ENCODE data around the gene ARHGEF3. TPM values are rescaled to one million over a fixed set of nuclear protein-coding genes. Genes with fewer than 3 reads are reported as not detected.

The ARHGEF3 gene
- total RNA-seq, 3 donors from 2014 or later (not counting 1 experiment from before 2014, with no cell fraction given): 112 to 211 (median 135) TPM

DNA sequence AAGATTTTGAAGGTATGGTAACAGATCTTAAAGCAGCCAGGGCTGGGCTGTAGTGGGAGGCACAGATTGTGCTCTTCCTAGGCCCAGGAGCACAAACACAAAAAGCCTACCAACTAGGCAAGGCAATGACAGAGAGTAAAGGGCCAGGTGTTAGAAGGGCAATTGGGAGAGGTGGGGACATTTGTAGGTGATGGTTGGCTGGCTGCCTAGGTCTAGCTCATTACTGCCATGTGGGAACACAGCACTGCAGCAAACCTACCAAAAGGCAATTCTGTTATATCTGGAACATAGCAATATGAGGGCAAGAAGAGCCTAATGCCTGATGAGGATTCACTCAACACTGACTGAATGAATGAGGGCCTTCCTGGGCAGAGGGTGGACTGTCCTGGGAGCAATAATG, 30.4 kb downstream of the ARHGEF3 start:
- TF ChIP-seq, protein P1, sequence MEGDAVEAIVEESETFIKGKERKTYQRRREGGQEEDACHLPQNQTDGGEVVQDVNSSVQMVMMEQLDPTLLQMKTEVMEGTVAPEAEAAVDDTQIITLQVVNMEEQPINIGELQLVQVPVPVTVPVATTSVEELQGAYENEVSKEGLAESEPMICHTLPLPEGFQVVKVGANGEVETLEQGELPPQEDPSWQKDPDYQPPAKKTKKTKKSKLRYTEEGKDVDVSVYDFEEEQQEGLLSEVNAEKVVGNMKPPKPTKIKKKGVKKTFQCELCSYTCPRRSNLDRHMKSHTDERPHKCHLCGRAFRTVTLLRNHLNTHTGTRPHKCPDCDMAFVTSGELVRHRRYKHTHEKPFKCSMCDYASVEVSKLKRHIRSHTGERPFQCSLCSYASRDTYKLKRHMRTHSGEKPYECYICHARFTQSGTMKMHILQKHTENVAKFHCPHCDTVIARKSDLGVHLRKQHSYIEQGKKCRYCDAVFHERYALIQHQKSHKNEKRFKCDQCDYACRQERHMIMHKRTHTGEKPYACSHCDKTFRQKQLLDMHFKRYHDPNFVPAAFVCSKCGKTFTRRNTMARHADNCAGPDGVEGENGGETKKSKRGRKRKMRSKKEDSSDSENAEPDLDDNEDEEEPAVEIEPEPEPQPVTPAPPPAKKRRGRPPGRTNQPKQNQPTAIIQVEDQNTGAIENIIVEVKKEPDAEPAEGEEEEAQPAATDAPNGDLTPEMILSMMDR (IDR thresholded peaks at IDR 0.05): no peak
- DNase-seq (no peak), ATAC-seq (no peak)
- Histone ChIP-seq H3K27me3 (ENCODE audit: control insufficient read depth, insufficient read depth, low read length) (no peaks in the 10 kb centered on the region), H3K36me3 (ENCODE audit: control insufficient read depth, insufficient read depth, low read length) (peaks cover 54% of the 10 kb centered on the region), H3K4me1 (ENCODE audit: control insufficient read depth, insufficient read depth, low read length) (peaks cover 38% of the 10 kb centered on the region), H3K27ac (ENCODE audit: low read length) (no peak overlapping the region), H3K4me3 (ENCODE audit: low read length) (no peak overlapping the region), H3K9me3 (ENCODE audit: control insufficient read depth, insufficient read depth, low read length) (no peaks in the 10 kb centered on the region)
- intact Hi-C loops (cut with micrococcal nuclease): no loop called here
- H3K4me1 Mint-ChIP-seq: peaks cover 72% of the 10 kb centered on the region in 2 donors
- H3K9me3 Mint-ChIP-seq: no peaks in the 10 kb centered on the region
- no peaks in the 10 kb centered on the region for H3K27me3 Mint-ChIP-seq (ENCODE audit: low read depth in 2 of 2)
- peak overlapping the region; percentile 35 for H3K4me3 Mint-ChIP-seq
- H3K27ac Mint-ChIP-seq: peak overlapping the region; percentile 88 to 92
- peaks cover 29% of the 10 kb centered on the region for H3K36me3 Mint-ChIP-seq

DNA sequence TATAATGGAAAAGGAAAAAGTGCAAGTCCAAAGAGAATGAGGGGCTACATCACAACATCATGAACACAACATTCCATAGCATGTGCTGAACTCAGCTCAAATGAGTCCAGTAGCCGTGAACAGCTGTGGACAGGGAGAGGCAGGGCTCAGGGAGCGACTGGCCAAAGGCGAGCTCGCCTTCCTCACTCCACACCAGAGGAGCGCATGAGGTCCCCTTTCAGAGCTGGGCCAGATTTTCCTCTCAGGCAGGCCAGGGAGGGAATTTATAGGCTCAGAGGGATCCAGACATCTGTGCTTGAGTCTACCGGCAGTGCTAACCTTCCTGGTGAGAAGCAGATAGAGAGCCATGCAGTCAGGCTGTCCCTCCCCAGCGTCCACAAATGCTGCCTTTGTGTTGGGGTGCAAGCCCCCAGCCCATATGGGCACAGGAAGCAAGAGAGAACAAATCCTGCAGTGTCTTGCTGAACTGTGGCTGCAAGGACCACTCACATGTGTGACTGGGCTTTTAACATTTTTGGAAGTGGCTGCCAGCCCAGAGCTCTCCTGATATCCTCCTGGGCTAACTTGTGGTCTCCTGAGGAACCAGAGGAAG, 32.5 kb downstream of the ARHGEF3 start:
- H3K27me3 ChIP-seq (ENCODE audit: control insufficient read depth, insufficient read depth, low read length): no peaks in the 10 kb centered on the region
- no peak overlapping the region for H3K4me3 ChIP-seq (ENCODE audit: low read length)
- no peaks in the 10 kb centered on the region for H3K9me3 Mint-ChIP-seq
- no peaks in the 10 kb centered on the region for H3K27me3 Mint-ChIP-seq (ENCODE audit: low read depth in 2 of 2)
- H3K9me3 ChIP-seq (ENCODE audit: control insufficient read depth, insufficient read depth, low read length): no peaks in the 10 kb centered on the region
- H3K36me3 ChIP-seq (ENCODE audit: control insufficient read depth, insufficient read depth, low read length): peaks cover 57% of the 10 kb centered on the region
- peak overlapping the region; percentile 87 to 91 for H3K27ac Mint-ChIP-seq
- ATAC-seq (no peak), DNase-seq (no peak)
- 88% methylated on average over 7 of the region's 7 CpGs for WGBS (ENCODE audit: insufficient coverage)
- H3K27ac ChIP-seq (ENCODE audit: low read length): no peak overlapping the region
- H3K36me3 Mint-ChIP-seq: peaks cover 33% of the 10 kb centered on the region
- H3K4me1 ChIP-seq (ENCODE audit: control insufficient read depth, insufficient read depth, low read length): peaks cover 32% of the 10 kb centered on the region
- TF ChIP-seq, protein P1 (IDR thresholded peaks at IDR 0.05): no peak
- peak overlapping the region; percentile 76 for H3K4me3 Mint-ChIP-seq
- H3K4me1 Mint-ChIP-seq: peaks cover 72 to 74% of the 10 kb centered on the region in 2 donors
- intact Hi-C loops (cut with micrococcal nuclease): no loop called here

DNA sequence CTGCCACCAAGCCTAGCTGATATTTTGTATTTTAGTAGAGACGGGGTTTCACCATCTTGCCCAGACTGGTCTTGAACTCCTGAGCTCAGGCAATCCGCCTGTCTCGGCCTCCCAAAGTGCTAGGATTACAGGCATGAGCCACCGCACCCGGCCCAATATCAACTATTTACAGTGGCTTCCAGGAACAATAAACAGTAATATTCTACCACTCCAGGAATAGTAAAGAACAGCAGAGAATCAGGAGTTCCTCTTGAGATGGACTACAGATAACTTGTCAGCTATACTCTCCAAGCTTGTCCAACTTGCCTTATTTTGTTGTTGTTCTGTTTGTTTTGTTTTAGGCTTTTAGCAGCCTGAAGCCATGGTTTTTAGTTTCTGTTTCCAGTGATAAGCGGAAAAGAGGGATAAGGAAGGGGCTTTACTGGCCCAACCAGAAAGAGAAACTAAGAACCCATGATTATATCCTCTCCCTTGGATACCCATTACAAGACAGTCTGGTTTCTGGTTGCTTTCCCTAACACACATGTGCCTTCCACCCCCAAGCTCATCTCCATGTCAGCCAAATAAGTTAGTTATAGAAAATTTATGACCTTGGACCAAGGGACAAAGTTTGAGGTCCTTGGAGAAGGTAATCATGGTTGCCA, 36.7 kb downstream of the ARHGEF3 start:
- H3K4me1 ChIP-seq (ENCODE audit: control insufficient read depth, insufficient read depth, low read length): peaks cover 41% of the 10 kb centered on the region
- Mint-ChIP-seq H3K9me3 (no peaks in the 10 kb centered on the region), H3K27me3 (ENCODE audit: low read depth in 2 of 2) (no peaks in the 10 kb centered on the region), H3K36me3 (peaks cover 17% of the 10 kb centered on the region), H3K4me1 (peaks cover 79 to 86% of the 10 kb centered on the region in 2 donors), H3K4me3 (peak overlapping the region; percentile 52), H3K27ac (peak overlapping the region; percentile 99 to 100)
- H3K4me3 ChIP-seq (ENCODE audit: low read length): no peak overlapping the region
- H3K36me3 ChIP-seq (ENCODE audit: control insufficient read depth, insufficient read depth, low read length): peaks cover 41% of the 10 kb centered on the region
- TF ChIP-seq, protein P1 (IDR thresholded peaks at IDR 0.05): no peak
- no peak overlapping the region for H3K27ac ChIP-seq (ENCODE audit: low read length)
- H3K27me3 ChIP-seq (ENCODE audit: control insufficient read depth, insufficient read depth, low read length): no peaks in the 10 kb centered on the region
- DNase-seq (no peak), ATAC-seq (no peak)
- WGBS (ENCODE audit: insufficient coverage): 99% methylated on average over 5 of the region's 6 CpGs
- intact Hi-C loops (cut with micrococcal nuclease): no loop called here
- H3K9me3 ChIP-seq (ENCODE audit: control insufficient read depth, insufficient read depth, low read length): no peaks in the 10 kb centered on the region

Data from natural killer cell (primary cell).